Panc1 (cell line): ENCODE data around the gene CACNA1C. TPM values are rescaled to one million over a fixed set of nuclear protein-coding genes. Genes with fewer than 3 reads are reported as not detected.

ENCODE experiments used
- ATAC-seq: fragments of 200-7000 bp; cut with Tn5 transposase; 2 replicates; pipeline ENCODE4 v1.9.1; 2020; ENCODE audit warnings: mild to moderate bottlenecking, moderate library complexity
- BruUV-seq: library from RNA; stranded (reverse); fragments of 400-500 nt; replicated peaks from 2 replicates; lab custom pipeline; 2021; lab: Mats Ljungman, UMichigan
- CTCF ChIA-PET: fragments of 300-600 bp; sonication (Branson Sonifier 250); formaldehyde crosslinking; loops from one replicate; lab custom pipeline; 2022; ENCODE audit warnings: antibody characterized with exemption; lab: Charles Lee
- POLR2A ChIA-PET: fragments of 300-600 bp; sonication (Branson Sonifier 250); formaldehyde crosslinking; loops from one replicate; lab custom pipeline; 2022; ENCODE audit warnings: antibody characterized with exemption; lab: Charles Lee
- DNase-seq: peaks from one replicate; pipeline ENCODE4 v3.0.0-alpha.2; 2010; ENCODE audit warnings: low read depth, low spot score
- H3K27ac ChIP-seq: 2 replicates; pipeline ENCODE4 v1.5.1; 2011; ENCODE audit warnings: mild to moderate bottlenecking, low read length, inconsistent platforms
- H3K27me3 ChIP-seq: fragments of 200-500 bp; sonication (Bioruptor generic); 2 replicates; pipeline ENCODE4 v1.6.0; 2014; ENCODE audit warnings: low read length, inconsistent platforms; ENCODE audit not compliant: control insufficient read depth, insufficient read depth
- H3K36me3 ChIP-seq: fragments of 200-500 bp; sonication (Bioruptor generic); 2 replicates; pipeline ENCODE4 v1.5.1; 2014; ENCODE audit warnings: inconsistent platforms, mild to moderate bottlenecking, low read length, moderate library complexity; ENCODE audit not compliant: control insufficient read depth, insufficient read depth
- H3K4me1 ChIP-seq: 2 replicates; pipeline ENCODE4 v1.5.1; 2011; ENCODE audit warnings: inconsistent platforms, mild to moderate bottlenecking, low read length, moderate library complexity; ENCODE audit not compliant: control insufficient read depth, insufficient read depth
- H3K4me3 ChIP-seq, 2 experiments: 2 replicates each; pipeline ENCODE4 v1.5.1; 2011 to 2012; ENCODE audit warnings: low read depth in 2 of 2, low read length in 2 of 2, mild to moderate bottlenecking in 2 of 2, inconsistent platforms in 1 of 2, moderate library complexity in 1 of 2
- H3K9me3 ChIP-seq: fragments of 200-500 bp; sonication (Bioruptor generic); 2 replicates; pipeline ENCODE4 v1.5.1; 2014; ENCODE audit warnings: low read depth, mild to moderate bottlenecking, inconsistent platforms, low read length, moderate library complexity; ENCODE audit not compliant: control insufficient read depth, insufficient read depth
- POLR2AphosphoS5 ChIP-seq: IDR thresholded peaks from 2 replicates; pipeline ENCODE4 v1.6.1; 2012; ENCODE audit warnings: mild to moderate bottlenecking, low read depth, low read length, moderate library complexity
- REST ChIP-seq, 2 experiments: IDR thresholded peaks; 2 replicates each; pipeline ENCODE4 v1.6.1; 2011 to 2012; ENCODE audit warnings: low read depth in 2 of 2, control low read depth in 1 of 2, low read length in 1 of 2, mild to moderate bottlenecking in 1 of 2, moderate library complexity in 1 of 2; ENCODE audit not compliant: insufficient read depth in 1 of 2
- SIN3A ChIP-seq: IDR thresholded peaks from 2 replicates; pipeline ENCODE4 v1.6.1; 2012; ENCODE audit warnings: low read depth, mild to moderate bottlenecking, low read length, moderate library complexity, borderline replicate concordance; ENCODE audit not compliant: insufficient read depth
- TCF7L2 ChIP-seq: IDR thresholded peaks from 2 replicates; pipeline ENCODE4 v1.6.1; 2011; ENCODE audit warnings: mild to moderate bottlenecking, low read depth, low read length, inconsistent platforms
- in situ Hi-C: cut with HindIII; loops from 2 replicates; pipeline ENCODE4 v1.10.0; 2016; ENCODE audit warnings: low sequenced_read_pairs, low pct_unique_long_range_greater_than_20kb
- intact Hi-C: fragments of 100-400 bp; cut with micrococcal nuclease; formaldehyde crosslinking; loops from one replicate; pipeline ENCODE4 v1.10.0; 2022; ENCODE audit not compliant: unreplicated experiment
- total RNA-seq: library from RNA; stranded (reverse); gene quantifications from one replicate; pipeline ENCODE4 v1.2.1, GENCODE V29; 2021; ENCODE audit not compliant: unreplicated experiment
- TF ChIP-seq, protein P1 (sequence below): fragments of 450-650 bp; IDR thresholded peaks from 2 replicates; pipeline ENCODE4 v1.5.1; 2017; ENCODE audit warnings: mild to moderate bottlenecking

The CACNA1C gene
- total RNA-seq, 1 experiment from 2014 or later: 0.03 TPM

DNA sequence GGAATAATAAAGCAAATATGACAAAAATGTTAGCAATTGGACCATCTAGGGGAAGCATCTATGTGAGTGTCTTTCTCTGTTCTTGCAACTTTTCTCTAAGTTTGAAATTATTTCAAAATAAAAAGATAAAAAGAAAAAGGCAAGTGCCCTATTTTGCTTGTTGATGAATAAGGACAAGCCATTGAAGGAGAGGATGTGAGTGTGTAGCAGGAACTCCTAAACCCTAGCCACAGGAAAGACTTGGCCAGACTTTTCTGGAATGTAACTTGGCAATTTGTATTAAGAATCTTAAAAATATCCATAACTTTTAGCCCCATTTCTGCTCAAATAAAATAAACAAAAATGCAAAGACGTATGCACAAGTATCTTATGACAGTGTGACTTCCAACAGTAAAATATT lies 279.4 kb downstream of the CACNA1C start:
- in situ Hi-C loops: no loop called here
- peaks cover 2% of the 10 kb centered on the region; the same call in 1 of the 2 replicates for H3K27me3 ChIP-seq
- no peak for TF ChIP-seq POLR2AphosphoS5
- TF ChIP-seq REST (IDR thresholded peaks at IDR 0.05; ENCODE audit: insufficient read depth in 1 of 2, low read depth in 2 of 2, low read length in 1 of 2): no peak
- no peak for TF ChIP-seq TCF7L2
- TF ChIP-seq, protein P1, sequence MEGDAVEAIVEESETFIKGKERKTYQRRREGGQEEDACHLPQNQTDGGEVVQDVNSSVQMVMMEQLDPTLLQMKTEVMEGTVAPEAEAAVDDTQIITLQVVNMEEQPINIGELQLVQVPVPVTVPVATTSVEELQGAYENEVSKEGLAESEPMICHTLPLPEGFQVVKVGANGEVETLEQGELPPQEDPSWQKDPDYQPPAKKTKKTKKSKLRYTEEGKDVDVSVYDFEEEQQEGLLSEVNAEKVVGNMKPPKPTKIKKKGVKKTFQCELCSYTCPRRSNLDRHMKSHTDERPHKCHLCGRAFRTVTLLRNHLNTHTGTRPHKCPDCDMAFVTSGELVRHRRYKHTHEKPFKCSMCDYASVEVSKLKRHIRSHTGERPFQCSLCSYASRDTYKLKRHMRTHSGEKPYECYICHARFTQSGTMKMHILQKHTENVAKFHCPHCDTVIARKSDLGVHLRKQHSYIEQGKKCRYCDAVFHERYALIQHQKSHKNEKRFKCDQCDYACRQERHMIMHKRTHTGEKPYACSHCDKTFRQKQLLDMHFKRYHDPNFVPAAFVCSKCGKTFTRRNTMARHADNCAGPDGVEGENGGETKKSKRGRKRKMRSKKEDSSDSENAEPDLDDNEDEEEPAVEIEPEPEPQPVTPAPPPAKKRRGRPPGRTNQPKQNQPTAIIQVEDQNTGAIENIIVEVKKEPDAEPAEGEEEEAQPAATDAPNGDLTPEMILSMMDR: no peak
- TF ChIP-seq SIN3A: no peak
- H3K4me3 ChIP-seq: no peak overlapping the region
- ChIA-PET POLR2A (no interaction called here), CTCF (no interaction called here)
- H3K4me1 ChIP-seq: no peaks in the 10 kb centered on the region
- ATAC-seq (no peak), DNase-seq (no peak)
- intact Hi-C loops: no loop called here
- H3K27ac ChIP-seq: no peak overlapping the region
- no TSS peak for BruUV-seq
- no peaks in the 10 kb centered on the region for H3K36me3 ChIP-seq
- H3K9me3 ChIP-seq: no peaks in the 10 kb centered on the region

- ATAC-seq (no peak), DNase-seq (no peak)
- Histone ChIP-seq H3K27me3 (peaks cover 2% of the 10 kb centered on the region; the same call in 1 of the 2 replicates), H3K9me3 (no peaks in the 10 kb centered on the region), H3K36me3 (no peaks in the 10 kb centered on the region), H3K27ac (no peak overlapping the region), H3K4me1 (no peaks in the 10 kb centered on the region), H3K4me3 (no peak overlapping the region)
- in situ Hi-C loops: no loop called here
- ChIA-PET CTCF (no interaction called here), POLR2A (no interaction called here)
- no TSS peak for BruUV-seq
- no peak for TF ChIP-seq TCF7L2
- TF ChIP-seq POLR2AphosphoS5: no peak
- TF ChIP-seq REST (IDR thresholded peaks at IDR 0.05; ENCODE audit: insufficient read depth in 1 of 2, low read depth in 2 of 2, low read length in 1 of 2): no peak
- TF ChIP-seq SIN3A: no peak
- TF ChIP-seq, protein P1: no peak
- intact Hi-C loops: no loop called here
Observed at GRCh38 chr12:2332947-2333346, 280.2 kb downstream of the CACNA1C start.
